Measurements from ENCODE around the gene DMXL2.
"Not testable (repeated sequence)": the region's sequence is repeated elsewhere in the genome, so short reads cannot be mapped to it uniquely, and the experiment has no call there.

The DMXL2 gene

GRCh38 chr15:51621936-51622603, 501 bp downstream of the DMXL2 start:
- no peak for DNase-seq (ENCODE audit: low read depth)

DNA sequence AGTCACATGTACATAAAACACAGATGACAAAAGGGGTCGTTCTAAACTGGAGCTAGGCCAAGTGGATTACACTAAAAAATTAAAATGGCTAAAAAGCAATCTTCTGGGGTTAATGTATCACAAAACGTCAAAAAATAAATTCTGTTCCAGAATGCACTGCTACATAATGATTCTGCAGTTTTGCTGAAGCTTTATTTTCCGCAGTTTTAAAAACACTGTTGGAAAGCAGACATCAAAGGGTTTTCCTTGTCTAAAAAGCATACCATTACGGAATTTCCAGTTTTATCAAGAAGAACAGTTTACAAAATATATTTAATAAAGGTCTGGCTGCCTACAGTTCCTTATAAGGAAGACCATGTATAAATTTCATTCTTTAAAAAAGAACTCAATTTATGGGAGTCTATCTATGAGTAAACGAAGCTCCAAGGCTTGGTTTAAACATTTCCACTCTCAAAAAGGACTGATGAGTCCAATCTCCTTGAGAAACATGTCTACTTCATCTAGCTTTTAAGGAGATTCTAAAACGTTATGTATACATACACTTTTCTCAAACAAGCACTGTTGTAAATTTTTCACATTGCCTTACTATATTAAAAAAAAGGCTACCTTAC, 1.3 kb downstream of the DMXL2 start:
- no peak for DNase-seq (ENCODE audit: low read depth)

DNA sequence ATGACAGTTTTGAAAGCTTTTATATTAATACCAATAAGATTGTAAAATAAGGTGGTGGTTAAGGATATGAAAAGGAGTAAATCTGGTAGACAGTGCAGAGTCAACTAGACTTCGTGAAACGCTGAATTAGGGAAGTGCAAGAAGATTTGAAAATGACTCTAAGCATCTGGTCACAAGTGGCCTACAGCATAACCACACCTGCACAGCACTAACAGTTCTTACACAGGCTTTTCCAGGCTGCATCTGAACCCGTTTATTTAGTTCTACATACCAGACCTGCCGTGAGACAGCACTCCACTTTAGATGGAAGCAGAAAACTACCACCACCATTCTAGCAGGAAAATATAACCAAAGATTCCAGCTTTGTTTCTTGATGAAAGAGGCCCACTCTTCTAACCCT, 1.9 kb downstream of the DMXL2 start:
- no peak for DNase-seq (ENCODE audit: low read depth)

DNA sequence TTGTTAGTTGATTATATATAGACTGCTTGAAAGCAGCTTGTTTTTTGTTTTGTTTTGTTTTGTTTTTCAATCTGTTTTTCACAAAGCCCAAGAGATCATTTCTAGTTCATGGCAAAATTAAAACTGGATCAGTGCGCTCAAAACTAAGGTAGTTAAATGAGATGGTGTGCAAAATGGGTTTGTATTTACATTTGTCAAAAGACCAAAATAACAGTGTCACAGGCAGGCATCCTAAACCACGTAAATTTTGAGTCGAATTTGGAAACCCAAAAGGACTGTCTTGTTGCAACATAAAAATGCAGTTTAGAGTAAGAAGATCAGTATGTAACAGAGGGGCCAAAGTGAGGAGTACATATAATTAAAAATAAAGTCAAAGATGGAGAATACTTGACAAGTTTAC, 2.4 kb downstream of the DMXL2 start:
- no peak for DNase-seq (ENCODE audit: low read depth)

- no peak for DNase-seq (ENCODE audit: low read depth)
Observed at GRCh38 chr15:51619331-51620035, 3.1 kb downstream of the DMXL2 start.

GRCh38 chr15:51617886-51618285, 4.7 kb downstream of the DMXL2 start:
- no peak for DNase-seq (ENCODE audit: low read depth)

- no peak for DNase-seq (ENCODE audit: low read depth)
Observed at GRCh38 chr15:51613951-51614350, 8.6 kb downstream of the DMXL2 start.

DNA sequence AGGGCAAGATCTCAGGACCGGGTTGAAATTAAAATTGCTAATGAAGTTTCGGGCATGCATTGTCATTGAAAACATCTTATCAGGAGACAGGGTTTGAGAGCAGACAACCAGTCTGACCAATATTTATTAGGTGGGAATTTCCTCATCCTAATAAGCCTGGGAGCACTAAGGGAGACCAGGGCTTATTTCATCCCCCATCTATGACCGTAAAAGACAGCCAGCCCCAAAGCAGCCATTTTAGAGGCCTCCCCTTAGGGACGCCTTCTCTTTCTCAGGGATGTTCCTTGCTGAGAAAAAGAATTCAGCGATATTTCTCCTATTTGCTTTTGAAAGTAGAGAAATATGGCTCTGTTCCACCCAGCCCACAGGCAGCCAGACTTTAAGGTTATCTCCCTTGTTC, 9.9 kb downstream of the DMXL2 start:
- not testable (repeated sequence) for DNase-seq (ENCODE audit: low read depth)

DNA sequence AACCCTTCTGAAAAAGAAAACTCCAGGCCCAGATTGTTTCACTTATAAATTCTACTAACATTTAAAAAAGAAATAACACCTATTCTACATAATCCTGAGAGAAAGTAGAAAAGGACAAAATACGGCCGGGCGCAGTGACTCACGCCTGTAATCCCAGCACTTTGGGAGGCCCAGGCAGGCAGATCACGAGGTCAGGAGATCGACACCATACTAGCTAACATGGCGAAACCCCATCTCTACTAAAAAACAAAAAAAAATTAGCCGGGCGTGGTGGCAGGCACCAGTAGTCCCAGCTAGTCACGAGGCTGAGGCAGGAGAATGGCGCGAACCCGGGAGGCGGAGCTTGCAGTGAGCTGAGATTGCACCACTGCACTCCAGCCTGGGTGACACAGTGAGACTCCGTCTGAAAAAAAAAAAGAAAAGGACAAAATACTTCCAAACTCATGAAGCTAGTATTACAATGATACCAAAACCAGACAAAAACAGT, 19.1 kb downstream of the DMXL2 start:
- not testable (repeated sequence) for DNase-seq (ENCODE audit: low read depth)

GRCh38 chr15:51603002-51603401, 19.6 kb downstream of the DMXL2 start:
- DNase-seq (ENCODE audit: low read depth): no peak

DNA sequence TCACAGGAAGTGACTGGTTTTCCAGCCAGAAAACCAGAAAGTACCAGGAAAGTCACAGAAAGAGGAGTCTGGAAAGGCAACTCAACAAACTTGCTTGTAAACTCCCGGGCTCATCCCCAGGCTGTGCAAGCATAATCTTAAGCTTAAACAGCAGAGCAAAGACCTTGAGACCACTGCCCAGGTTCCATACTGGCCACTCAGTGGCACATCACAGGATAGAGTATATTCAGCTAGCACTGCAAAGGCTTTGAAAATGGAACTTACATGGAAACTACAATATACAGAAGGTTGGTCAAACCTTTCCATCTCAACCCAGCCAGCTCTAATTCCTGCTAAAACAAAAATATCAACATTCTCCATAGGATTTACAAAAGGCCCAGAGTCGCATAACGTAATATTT, 20.1 kb downstream of the DMXL2 start:
- no peak for DNase-seq (ENCODE audit: low read depth)

DNA sequence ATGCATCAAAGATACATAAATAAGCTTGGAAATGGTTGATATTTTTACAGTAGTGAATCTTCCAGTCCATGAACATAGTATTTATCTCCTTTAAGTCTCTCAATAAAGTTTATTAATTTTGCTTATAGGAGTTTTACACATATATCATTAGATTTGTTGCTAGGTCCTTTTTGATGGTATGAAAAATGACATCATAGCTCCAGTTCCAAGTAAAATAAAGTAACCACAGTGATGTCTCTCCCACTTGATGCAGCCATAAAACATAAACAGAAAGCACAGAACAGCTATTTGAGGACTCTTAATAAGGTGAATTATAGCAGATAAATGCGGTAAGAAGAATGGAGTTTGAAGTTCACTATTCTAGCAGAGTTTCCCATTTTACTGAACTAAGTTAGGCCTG, 20.8 kb downstream of the DMXL2 start:
- DNase-seq (ENCODE audit: low read depth): no peak

- no peak for DNase-seq (ENCODE audit: low read depth)
Observed at GRCh38 chr15:51600114-51600513, 22.5 kb downstream of the DMXL2 start.

- no peak for DNase-seq (ENCODE audit: low read depth)
Observed at GRCh38 chr15:51589881-51590568, 32.5 kb downstream of the DMXL2 start.

DNA sequence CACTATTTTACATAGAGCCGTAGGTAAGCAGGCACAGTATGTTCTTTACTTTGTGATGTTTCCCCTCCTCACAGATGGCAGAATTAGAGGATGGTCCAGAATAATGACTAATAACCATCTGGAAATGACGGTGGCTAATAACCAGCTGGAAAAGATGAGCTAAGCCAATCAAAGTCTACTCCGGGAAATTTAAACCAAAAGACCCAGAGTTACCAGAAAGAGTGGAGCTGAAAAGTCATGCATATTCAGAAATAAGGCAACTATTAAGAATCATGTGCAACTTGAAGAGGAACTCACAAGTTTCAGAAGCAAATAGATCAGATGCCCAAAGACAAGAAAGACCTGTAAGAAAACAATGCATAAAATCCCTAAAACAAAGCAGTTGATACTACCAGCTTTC, 33.6 kb downstream of the DMXL2 start:
- no peak for DNase-seq (ENCODE audit: low read depth)

GRCh38 chr15:51585986-51586385, 36.6 kb downstream of the DMXL2 start:
- DNase-seq (ENCODE audit: low read depth): no peak

DNA sequence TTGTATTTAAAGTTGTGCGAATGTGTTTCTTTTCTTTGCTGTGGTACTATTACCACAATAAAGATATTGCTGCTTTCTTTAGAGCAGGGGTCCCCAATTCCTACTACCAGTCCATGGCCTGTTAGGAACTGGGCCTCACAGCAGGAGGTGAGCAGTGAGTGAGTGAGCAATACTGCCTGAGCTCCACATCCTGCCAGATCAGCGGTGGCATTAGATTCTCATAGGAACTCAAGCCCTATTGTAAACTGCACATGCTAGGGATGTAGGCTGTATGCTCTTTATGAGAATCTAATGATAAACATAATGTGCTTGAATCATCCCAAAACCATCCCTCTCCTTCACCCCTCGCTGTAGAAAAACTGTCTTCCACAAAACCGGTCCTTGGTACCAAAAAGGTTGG, 41.6 kb downstream of the DMXL2 start:
- no peak for DNase-seq (ENCODE audit: low read depth)

DNA sequence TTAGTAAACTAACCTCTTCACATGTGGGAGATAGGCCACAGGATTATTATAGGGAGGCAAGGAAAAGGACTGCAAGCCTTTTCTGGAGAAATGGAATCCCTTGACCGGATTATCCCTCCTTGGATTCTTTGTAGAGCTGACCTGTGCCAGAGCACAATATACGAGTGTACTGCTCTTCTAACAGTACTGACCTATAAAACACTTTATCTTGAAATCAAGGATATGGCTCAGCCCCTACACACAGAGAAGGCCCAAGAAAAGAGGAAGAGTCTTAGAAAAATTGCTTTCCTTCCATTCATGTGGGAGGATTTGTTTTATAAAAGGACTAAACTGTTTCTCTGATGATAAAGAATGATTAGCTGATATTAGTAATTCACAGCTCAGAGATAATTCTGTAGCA, 42.2 kb downstream of the DMXL2 start:
- no peak for DNase-seq (ENCODE audit: low read depth)

- DNase-seq (ENCODE audit: low read depth): no peak
Observed at GRCh38 chr15:51579012-51579411, 43.6 kb downstream of the DMXL2 start.

- DNase-seq (ENCODE audit: low read depth): no peak
Observed at GRCh38 chr15:51577636-51578304, 44.8 kb downstream of the DMXL2 start.

GRCh38 chr15:51576911-51577500, 45.6 kb downstream of the DMXL2 start:
- no peak for DNase-seq (ENCODE audit: low read depth)
